Pancreas (tissue), 10 donors: ENCODE results near the gene SLC39A11. TPM values are rescaled to one million over a fixed set of nuclear protein-coding genes. Genes with fewer than 3 reads are reported as not detected.

ENCODE experiments used
- ATAC-seq, 4 donors: fragments of 200-7000 bp; cut with Tn5 transposase; one replicate each; pipeline versions ENCODE4 v1.8.0 to v1.9.1; 2020; ENCODE audit warnings: mild to moderate bottlenecking in 4 of 4, moderate library complexity in 4 of 4
- DNase-seq, 6 donors: peaks; one replicate each; pipeline ENCODE4 v3.0.0-alpha.2; 2020
- FAIRE-seq: peaks from 2 replicates; lab custom pipeline; 2012; peaks lifted over from hg19 to GRCh38; lab: Jason Lieb, UNC
- H3K27ac ChIP-seq, 4 donors: fragments of 200-600 bp; sonication (generic); 1 replicate in 3 of 4; 2 replicates in 1 of 4; pipeline versions ENCODE4 v1.5.0 to v1.8.0; 2020
- H3K27me3 ChIP-seq, 4 donors: fragments of 200-600 bp; one replicate each; pipeline ENCODE4 v1.8.0; 2021
- H3K36me3 ChIP-seq, 3 donors: fragments of 200-600 bp; sonication (generic) in 1 of 3; one replicate each; pipeline versions ENCODE4 v1.5.0 to v1.8.0; 2020 to 2021
- H3K4me1 ChIP-seq, 3 donors: fragments of 200-600 bp; one replicate each; pipeline ENCODE4 v1.8.0; 2021
- H3K4me3 ChIP-seq, 4 donors: fragments of 200-600 bp; sonication (generic) in 2 of 4; one replicate each; pipeline versions ENCODE4 v1.5.0 to v1.8.0; 2020 to 2021
- H3K9me3 ChIP-seq, 4 donors: fragments of 200-600 bp; one replicate each; pipeline ENCODE4 v1.8.0; 2021
- WGBS, 2 donors: extraction: QIAGEN DNeasy Blood & Tissue Kit; methylation state at CpG; one replicate each; pipeline ENCODE4 v1.1.7; 2013; 5-methylcytosine and 5-hydroxymethylcytosine counted together
- intact Hi-C, 3 donors: fragments of 100-400 bp; cut with DNase I; formaldehyde crosslinking; loops; one replicate each; pipeline versions ENCODE4 v1.11.1 to v1.14.2; 2022
- polyA plus RNA-seq, 2 donors: library from polyadenylated mRNA; stranded (reverse); fragments of 200-250 nt; gene quantifications; one replicate each; pipeline ENCODE4 v1.2.3, GENCODE V29; 2013
- total RNA-seq, 6 donors: library from RNA; stranded (reverse); fragmentation: NEBNext Ultra II Directional in 4 of 6; extraction: Animal tissue kit (Norgen Biotek cat#: 25700) in 4 of 6; gene quantifications; one replicate each; pipeline versions ENCODE4 v1.2.1 to v1.2.4, GENCODE V29; 2021 to 2023
- TF ChIP-seq, protein P1 (sequence below), 4 donors: fragments of 200-600 bp; sonication (generic) in 3 of 4; IDR thresholded peaks; one replicate each; pipeline versions ENCODE4 v1.5.0 to v1.8.0; 2021; ENCODE audit warnings: antibody characterized with exemption in 4 of 4
- donor health status: healthy with polysubstance abuse.
- donor health status: DM: no; HTN: no; CAD: no; lungs with moderate emphysema.
- donor health status: DM: no; HTN: no; CAD: no.
- donor health status: control.
- donor health status: control.
- donor health status: Bipolar disorder and iron deficiency.
- donor health status: DM: yes; HTN: yes; CAD: no.
- donor health status: DM: no; HTN: no; CAD: no.
- donor health status: DM: no; HTN: no; CAD: no.
- donor health status: DM: yes; HTN: yes; CAD: no.

Gene SLC39A11, protein sequence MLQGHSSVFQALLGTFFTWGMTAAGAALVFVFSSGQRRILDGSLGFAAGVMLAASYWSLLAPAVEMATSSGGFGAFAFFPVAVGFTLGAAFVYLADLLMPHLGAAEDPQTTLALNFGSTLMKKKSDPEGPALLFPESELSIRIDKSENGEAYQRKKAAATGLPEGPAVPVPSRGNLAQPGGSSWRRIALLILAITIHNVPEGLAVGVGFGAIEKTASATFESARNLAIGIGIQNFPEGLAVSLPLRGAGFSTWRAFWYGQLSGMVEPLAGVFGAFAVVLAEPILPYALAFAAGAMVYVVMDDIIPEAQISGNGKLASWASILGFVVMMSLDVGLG
- total RNA-seq (10 to 100 TPM; 16.7 to 32.9 (median 21.1) TPM), polyA plus RNA-seq (10 to 100 TPM in 1 of 2 donors, 1 to 10 TPM in 1; 7.9 to 11.4 TPM)

DNA sequence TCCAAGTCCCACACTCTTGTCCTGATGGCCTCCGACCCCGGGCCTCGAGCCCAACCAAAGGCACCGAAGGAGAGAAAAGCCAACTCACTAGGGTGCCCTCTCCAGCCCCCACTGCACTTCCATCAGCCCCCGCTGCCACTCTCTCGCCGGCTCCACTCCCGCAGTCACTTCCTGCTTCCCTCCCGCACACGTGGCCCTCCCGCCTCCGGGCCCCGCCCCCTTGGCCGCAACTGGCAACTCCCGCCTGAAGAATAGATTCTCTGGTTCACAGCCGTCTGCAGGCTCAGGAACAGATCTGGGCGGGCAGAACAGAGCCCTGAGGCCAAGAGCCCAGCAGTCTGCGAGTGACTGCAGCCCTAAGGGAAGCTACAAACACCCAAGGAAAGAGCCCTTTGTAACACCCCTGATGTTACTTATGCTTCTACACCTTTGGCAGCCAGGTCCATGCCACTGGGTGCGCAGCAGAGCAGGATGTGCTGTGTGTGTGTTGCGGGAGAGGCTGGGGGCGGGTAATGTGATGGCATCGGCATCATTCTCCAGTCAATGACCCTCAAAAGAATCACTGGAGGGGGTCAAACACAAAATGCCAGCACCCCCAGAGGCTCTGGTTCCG, at the start of gene SLC39A11:
SLC39A11 (minus strand) TSS at position 166 of the 613 bp plus-strand sequence. CDS start 3,924 bp downstream, outside the sequence.
- H3K4me1 ChIP-seq: peaks cover 0 to 20% (median 6%) of the 10 kb centered on the region in 3 donors
- no peaks in the 10 kb centered on the region for H3K36me3 ChIP-seq
- peak within 1 kb of the TSS in 3 of 4 donors; percentile 25 to 57 (median 33) for H3K27ac ChIP-seq
- H3K4me3 ChIP-seq: peak within 1 kb of the TSS; percentile 23 to 68 (median 64)
- no peaks in the 10 kb centered on the region for H3K9me3 ChIP-seq
- WGBS, 2 donors: 12 to 13% methylated on average over 23 of the region's 23 CpGs
- ATAC-seq (peak; percentile 98 to 99 (median 98)), DNase-seq (peak; percentile 93 to 97 (median 93)), FAIRE-seq (peak; percentile 79)
- TF ChIP-seq, protein P1, sequence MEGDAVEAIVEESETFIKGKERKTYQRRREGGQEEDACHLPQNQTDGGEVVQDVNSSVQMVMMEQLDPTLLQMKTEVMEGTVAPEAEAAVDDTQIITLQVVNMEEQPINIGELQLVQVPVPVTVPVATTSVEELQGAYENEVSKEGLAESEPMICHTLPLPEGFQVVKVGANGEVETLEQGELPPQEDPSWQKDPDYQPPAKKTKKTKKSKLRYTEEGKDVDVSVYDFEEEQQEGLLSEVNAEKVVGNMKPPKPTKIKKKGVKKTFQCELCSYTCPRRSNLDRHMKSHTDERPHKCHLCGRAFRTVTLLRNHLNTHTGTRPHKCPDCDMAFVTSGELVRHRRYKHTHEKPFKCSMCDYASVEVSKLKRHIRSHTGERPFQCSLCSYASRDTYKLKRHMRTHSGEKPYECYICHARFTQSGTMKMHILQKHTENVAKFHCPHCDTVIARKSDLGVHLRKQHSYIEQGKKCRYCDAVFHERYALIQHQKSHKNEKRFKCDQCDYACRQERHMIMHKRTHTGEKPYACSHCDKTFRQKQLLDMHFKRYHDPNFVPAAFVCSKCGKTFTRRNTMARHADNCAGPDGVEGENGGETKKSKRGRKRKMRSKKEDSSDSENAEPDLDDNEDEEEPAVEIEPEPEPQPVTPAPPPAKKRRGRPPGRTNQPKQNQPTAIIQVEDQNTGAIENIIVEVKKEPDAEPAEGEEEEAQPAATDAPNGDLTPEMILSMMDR (IDR thresholded peaks at IDR 0.05): no peak
- intact Hi-C loops: loop anchor here in 1 of 3 donors (10.0 kb wide), 1 partner anchor 88 kb away; no protein-coding TSS in a partner anchor
- no peaks in the 10 kb centered on the region for H3K27me3 ChIP-seq

GRCh38 chr17:73141411-73141810, 48.9 kb upstream of the SLC39A11 start:
- Histone ChIP-seq H3K27me3 (no peaks in the 10 kb centered on the region), H3K9me3 (no peaks in the 10 kb centered on the region), H3K4me1 (no peaks in the 10 kb centered on the region), H3K36me3 (no peaks in the 10 kb centered on the region), H3K27ac (no peak overlapping the region), H3K4me3 (no peak overlapping the region)
- WGBS, 2 donors: 84 to 95% methylated on average over 6 of the region's 6 CpGs
- ATAC-seq: peak in 2 of 4 donors; percentile 39 to 46
- no peak for FAIRE-seq
- TF ChIP-seq, protein P1 (IDR thresholded peaks at IDR 0.05): no peak
- intact Hi-C loops: no loop called here
- no peak for DNase-seq

DNA sequence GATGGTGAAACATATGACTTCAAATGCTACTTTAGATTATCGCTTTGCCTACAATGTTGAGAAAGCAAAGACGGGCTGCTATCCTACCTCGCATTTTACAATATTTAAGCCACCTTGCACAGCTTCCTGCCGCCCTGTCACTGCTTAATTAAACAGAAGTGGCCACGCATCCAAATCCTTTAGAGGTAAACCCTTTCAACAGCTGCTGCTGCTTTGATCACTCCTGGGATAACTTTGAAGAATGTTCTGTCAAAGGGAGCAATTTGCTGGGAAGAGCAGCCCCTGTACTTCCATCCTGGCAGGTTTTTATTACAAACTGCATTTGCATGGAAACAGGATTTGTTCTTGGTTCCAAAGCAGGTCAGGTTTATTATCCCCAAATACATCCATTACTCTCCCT, 48.1 kb upstream of the SLC39A11 start:
- WGBS, 2 donors: 51 to 57% methylated on average over 5 of the region's 5 CpGs
- ATAC-seq: no peak

DNA sequence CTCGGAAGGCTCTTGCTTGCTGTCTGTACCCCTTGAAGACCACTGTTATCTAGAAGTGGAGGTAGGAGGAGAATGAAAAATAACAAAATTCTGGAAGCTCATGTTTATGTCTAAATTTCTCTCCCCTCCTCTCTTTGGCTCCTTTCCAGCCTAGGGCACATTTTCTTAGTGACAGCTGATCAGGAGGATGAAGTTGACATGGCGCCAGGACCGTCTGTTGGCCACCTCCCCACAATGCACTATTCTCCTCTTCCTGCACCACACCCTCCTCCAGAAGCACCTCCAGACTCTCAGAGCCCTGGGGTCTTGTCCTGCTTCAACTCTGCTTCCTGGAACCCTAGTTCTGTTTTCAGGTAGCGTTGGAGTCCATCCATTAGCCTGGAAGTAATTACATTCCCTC, 46.8 kb upstream of the SLC39A11 start:
- TF ChIP-seq, protein P1 (IDR thresholded peaks at IDR 0.05): no peak
- ATAC-seq (no peak), DNase-seq (no peak), FAIRE-seq (no peak)
- intact Hi-C loops: no loop called here
- Histone ChIP-seq H3K4me1 (no peaks in the 10 kb centered on the region), H3K4me3 (no peak overlapping the region), H3K36me3 (no peaks in the 10 kb centered on the region), H3K27me3 (no peaks in the 10 kb centered on the region), H3K9me3 (no peaks in the 10 kb centered on the region), H3K27ac (no peak overlapping the region)
- 53 to 58% methylated on average over 4 of the region's 4 CpGs for WGBS, 2 donors

More for the DNA sequence above, 48.1 kb upstream of the SLC39A11 start:
- H3K27ac ChIP-seq: no peak overlapping the region
- FAIRE-seq: no peak
- H3K9me3 ChIP-seq: no peaks in the 10 kb centered on the region
- H3K36me3 ChIP-seq: no peaks in the 10 kb centered on the region
- intact Hi-C loops: no loop called here
- no peak overlapping the region for H3K4me3 ChIP-seq
- DNase-seq: no peak
- no peaks in the 10 kb centered on the region for H3K27me3 ChIP-seq
- TF ChIP-seq, protein P1 (IDR thresholded peaks at IDR 0.05): no peak
- no peaks in the 10 kb centered on the region for H3K4me1 ChIP-seq
